HEK293 (cell line): ENCODE measurements around the gene GIT1.

ENCODE experiments used
- CTCF ChIA-PET: fragments of 350-600 bp; formaldehyde crosslinking; extraction: SDS; loops from one replicate; lab custom pipeline; 2021; ENCODE audit warnings: antibody characterized with exemption; lab: Yijun Ruan, JAX
- POLR2A ChIA-PET: fragments of 300-600 bp; formaldehyde crosslinking; extraction: SDS; loops from one replicate; lab custom pipeline; 2020; ENCODE audit warnings: antibody characterized with exemption, inconsistent platforms; lab: Yijun Ruan, JAX
- H3K27ac ChIP-seq: fragments of 200-500 bp; sonication (Bioruptor generic); 2 replicates; pipeline ENCODE4 v1.5.1; 2014; ENCODE audit warnings: low read depth, low read length, control low read depth, inconsistent platforms; ENCODE audit errors: extremely low read depth
- H3K36me3 ChIP-seq, 2 experiments: fragments of 200-500 bp in 1 of 2; sonication (Bioruptor generic) in 1 of 2; 1 replicate in 1 of 2; 2 replicates in 1 of 2; pipeline ENCODE4 v1.5.1; 2014 to 2017; ENCODE audit warnings: inconsistent platforms in 2 of 2, low read length in 2 of 2; ENCODE audit not compliant: control insufficient read depth in 2 of 2, insufficient read depth in 1 of 2
- H3K4me1 ChIP-seq: fragments of 200-500 bp; sonication (Bioruptor generic); 2 replicates; pipeline ENCODE4 v1.5.1; 2014; ENCODE audit warnings: mild to moderate bottlenecking, low read length, inconsistent platforms; ENCODE audit not compliant: control insufficient read depth, insufficient read depth
- H3K4me3 ChIP-seq: 2 replicates; pipeline ENCODE4 v1.5.1; 2011; ENCODE audit warnings: low read depth, mild to moderate bottlenecking, control low read depth, low read length, moderate library complexity
- H3K9me3 ChIP-seq: fragments of 200-500 bp; sonication (Bioruptor generic); 2 replicates; pipeline ENCODE4 v1.5.1; 2014; ENCODE audit warnings: low read depth, low read length, inconsistent platforms; ENCODE audit not compliant: control insufficient read depth, insufficient read depth
- FEZF1 ChIP-seq: fragments of 450-650 bp; formaldehyde crosslinking; IDR thresholded peaks from 2 replicates; pipeline ENCODE4 v1.5.1; 2016; ENCODE audit warnings: missing biosample characterization, missing genetic modification characterization
- HOXD13 ChIP-seq: sonication (generic); formaldehyde crosslinking; IDR thresholded peaks from 2 replicates; pipeline ENCODE4 v1.8.0; 2022; ENCODE audit warnings: missing genetic modification reagents, borderline replicate concordance
- IKZF3 ChIP-seq: fragments of 450-650 bp; IDR thresholded peaks from 2 replicates; pipeline ENCODE4 v1.5.0; 2018; ENCODE audit warnings: missing biosample characterization, mild to moderate bottlenecking, missing genetic modification characterization, moderate library complexity
- KLF7 ChIP-seq: fragments of 450-650 bp; formaldehyde crosslinking; IDR thresholded peaks from 2 replicates; pipeline ENCODE4 v1.5.1; 2016; ENCODE audit warnings: missing biosample characterization, missing genetic modification characterization, borderline replicate concordance
- KLF8 ChIP-seq: fragments of 450-650 bp; formaldehyde crosslinking; IDR thresholded peaks from 2 replicates; pipeline ENCODE4 v1.5.1; 2016; ENCODE audit warnings: missing biosample characterization, missing genetic modification characterization
- KLF9 ChIP-seq: fragments of 450-650 bp; formaldehyde crosslinking; IDR thresholded peaks from 2 replicates; pipeline ENCODE4 v1.5.1; 2016; ENCODE audit warnings: missing biosample characterization, missing genetic modification characterization, low read depth
- OVOL3 ChIP-seq: fragments of 450-650 bp; formaldehyde crosslinking; IDR thresholded peaks from 2 replicates; pipeline ENCODE4 v1.5.1; 2016; ENCODE audit warnings: missing biosample characterization, missing genetic modification characterization
- SP2 ChIP-seq: fragments of 450-650 bp; formaldehyde crosslinking; IDR thresholded peaks from 2 replicates; pipeline ENCODE4 v1.5.1; 2016; ENCODE audit warnings: missing biosample characterization, missing genetic modification characterization
- SP3 ChIP-seq: fragments of 450-650 bp; formaldehyde crosslinking; IDR thresholded peaks from 2 replicates; pipeline ENCODE4 v1.5.1; 2016; ENCODE audit warnings: missing biosample characterization, missing genetic modification characterization
- ZBTB1 ChIP-seq: fragments of 450-650 bp; formaldehyde crosslinking; IDR thresholded peaks from 2 replicates; pipeline ENCODE4 v1.5.1; 2016; ENCODE audit warnings: missing biosample characterization, missing genetic modification characterization
- ZBTB20 ChIP-seq: fragments of 450-650 bp; formaldehyde crosslinking; IDR thresholded peaks from 2 replicates; pipeline ENCODE4 v1.5.1; 2016; ENCODE audit warnings: missing biosample characterization, missing genetic modification characterization
- ZBTB8A ChIP-seq: fragments of 450-650 bp; formaldehyde crosslinking; IDR thresholded peaks from 2 replicates; pipeline ENCODE4 v1.5.1; 2016; ENCODE audit warnings: missing biosample characterization, missing genetic modification characterization
- ZFP69B ChIP-seq: fragments of 450-650 bp; formaldehyde crosslinking; IDR thresholded peaks from 2 replicates; pipeline ENCODE4 v1.5.1; 2016; ENCODE audit warnings: missing biosample characterization, missing genetic modification characterization
- ZIC2 ChIP-seq: fragments of 450-650 bp; formaldehyde crosslinking; IDR thresholded peaks from 2 replicates; pipeline ENCODE4 v1.5.1; 2016; ENCODE audit warnings: missing biosample characterization, missing genetic modification characterization
- ZNF146 ChIP-seq: fragments of 450-650 bp; formaldehyde crosslinking; IDR thresholded peaks from 2 replicates; pipeline ENCODE4 v1.5.1; 2016; ENCODE audit warnings: missing biosample characterization, missing genetic modification characterization
- ZNF324 ChIP-seq: fragments of 450-650 bp; formaldehyde crosslinking; IDR thresholded peaks from 2 replicates; pipeline ENCODE4 v1.5.1; 2016; ENCODE audit warnings: missing biosample characterization, missing genetic modification characterization
- ZNF335 ChIP-seq: fragments of 450-650 bp; formaldehyde crosslinking; conservative IDR thresholded peaks from 2 replicates; pipeline ENCODE4 v1.5.1; 2016; ENCODE audit warnings: missing biosample characterization, missing genetic modification characterization
- ZNF366 ChIP-seq: fragments of 450-650 bp; formaldehyde crosslinking; conservative IDR thresholded peaks from 2 replicates; pipeline ENCODE4 v1.5.1; 2016; ENCODE audit warnings: missing biosample characterization, missing genetic modification characterization
- ZNF391 ChIP-seq: fragments of 450-650 bp; formaldehyde crosslinking; IDR thresholded peaks from 2 replicates; pipeline ENCODE4 v1.5.1; 2016; ENCODE audit warnings: low read depth, missing biosample characterization, missing genetic modification characterization, borderline replicate concordance
- ZNF394 ChIP-seq: fragments of 450-650 bp; formaldehyde crosslinking; IDR thresholded peaks from 2 replicates; pipeline ENCODE4 v1.5.1; 2016; ENCODE audit warnings: missing biosample characterization, missing genetic modification characterization, mild to moderate bottlenecking, moderate library complexity, borderline replicate concordance
- ZNF521 ChIP-seq: fragments of 450-650 bp; formaldehyde crosslinking; IDR thresholded peaks from 2 replicates; pipeline ENCODE4 v1.5.1; 2017; ENCODE audit warnings: missing biosample characterization, mild to moderate bottlenecking, missing genetic modification characterization
- ZNF658 ChIP-seq: fragments of 450-650 bp; formaldehyde crosslinking; IDR thresholded peaks from 2 replicates; pipeline ENCODE4; 2016; ENCODE audit warnings: missing biosample characterization, missing genetic modification characterization
- ZNF660 ChIP-seq: fragments of 450-650 bp; IDR thresholded peaks from 2 replicates; pipeline ENCODE4 v1.5.1; 2018; ENCODE audit warnings: missing biosample characterization, mild to moderate bottlenecking, missing genetic modification characterization
- TF ChIP-seq, protein P1 (sequence below): fragments of 450-650 bp; formaldehyde crosslinking; IDR thresholded peaks from 2 replicates; pipeline ENCODE4 v1.5.1; 2016; ENCODE audit warnings: missing biosample characterization, missing genetic modification characterization
- TF ChIP-seq, protein P2 (sequence below): fragments of 450-650 bp; formaldehyde crosslinking; IDR thresholded peaks from 2 replicates; pipeline ENCODE4 v1.5.1; 2016; ENCODE audit warnings: missing biosample characterization, missing genetic modification characterization
- TF ChIP-seq, protein P3 (sequence below): sonication (generic); formaldehyde crosslinking; IDR thresholded peaks from 2 replicates; pipeline ENCODE4 v1.8.1; 2022; ENCODE audit warnings: mild to moderate bottlenecking, moderate library complexity, missing genetic modification reagents
- TF ChIP-seq, protein P4 (sequence below): fragments of 450-650 bp; formaldehyde crosslinking; IDR thresholded peaks from 2 replicates; pipeline ENCODE4 v1.5.1; 2016; ENCODE audit warnings: missing biosample characterization, missing genetic modification characterization
- TF ChIP-seq, protein P5 (sequence below): fragments of 450-650 bp; formaldehyde crosslinking; optimal IDR thresholded peaks from 2 replicates; pipeline ENCODE3; 2016; ENCODE audit warnings: missing biosample characterization, mild to moderate bottlenecking, missing genetic modification characterization

The GIT1 gene

DNA sequence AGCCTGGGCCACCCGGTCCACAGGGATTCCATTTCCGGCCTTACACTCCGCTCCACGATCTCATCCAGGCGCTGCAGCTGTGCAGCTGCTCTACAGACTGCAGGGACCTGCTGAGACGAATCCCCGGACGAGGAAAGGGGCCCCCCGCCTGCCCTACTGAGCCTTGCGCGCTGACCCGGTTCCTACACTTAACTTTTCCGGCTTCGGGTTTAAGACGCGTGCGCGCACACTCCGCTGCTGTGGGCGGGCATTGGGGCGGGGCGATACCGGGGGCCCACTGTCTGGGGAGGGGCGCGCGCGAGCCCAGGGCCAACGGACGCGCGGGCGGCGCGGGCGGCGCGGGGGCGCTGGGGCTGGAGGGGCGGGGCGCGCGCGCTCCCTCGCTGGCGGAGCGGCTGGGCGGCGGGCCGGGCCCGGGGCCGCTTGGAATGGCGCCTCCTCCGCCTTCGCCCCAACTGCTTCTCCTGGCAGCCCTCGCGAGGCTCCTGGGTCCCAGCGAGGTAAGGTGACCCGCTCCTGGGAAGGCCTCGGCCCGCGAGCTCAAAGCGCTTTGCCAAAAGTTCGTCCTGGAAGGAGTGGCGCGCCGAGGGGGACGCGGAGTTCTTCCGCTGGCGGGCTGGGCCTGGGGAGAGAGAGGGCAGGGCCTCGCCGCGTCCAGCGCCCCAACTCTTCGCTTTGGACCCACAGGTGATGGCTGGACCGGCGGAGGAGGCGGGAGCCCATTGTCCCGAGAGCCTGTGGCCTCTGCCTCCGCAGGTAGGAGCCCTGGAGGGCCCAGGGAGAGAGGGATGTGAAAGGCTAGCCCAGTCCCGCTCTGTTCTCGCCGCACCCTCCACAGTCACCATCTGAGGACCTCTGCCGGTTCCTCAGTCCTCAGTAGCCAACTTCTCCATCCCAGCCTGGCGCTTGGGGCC, 20.9 kb downstream of the GIT1 start, which contains the start of gene TP53I13:
Gene TP53I13, plus strand, starts transcription at position 371 of the 914 bp plus-strand sequence. Its CDS starts 58 bp downstream, at position 429.
- no peaks in the 10 kb centered on the region for H3K9me3 ChIP-seq
- peak within 1 kb of the TSS; percentile 96 for H3K27ac ChIP-seq
- ChIA-PET POLR2A (interaction anchor here (0.6 to 4.6 kb wide), 11 partner anchors 12 to 275 kb away, joined by 3 to 28 read pairs (median 4); partner anchors contain the start of genes ANKRD13B, GIT1, NUFIP2 and TAOK1), CTCF (interaction anchor here (0.6 to 4.9 kb wide), 9 partner anchors 12 to 768 kb away, joined by 3 to 31 read pairs (median 13); partner anchors contain the start of gene ANKRD13B)
- H3K4me3 ChIP-seq: peak within 1 kb of the TSS; percentile 78
- peaks cover 3 to 28% of the 10 kb centered on the region in 2 experiments for H3K36me3 ChIP-seq
- peaks cover 13% of the 10 kb centered on the region for H3K4me1 ChIP-seq
- peak; percentile 32; the same call in 1 of the 2 replicates for TF ChIP-seq ZNF146 (tag by site-specific recombination)
- TF ChIP-seq FEZF1 (tag by site-specific recombination): no peak
- 0 out of 2 replicates have a peak, but pooled peaks have one; percentile 46 for TF ChIP-seq ZNF391 (tag by site-specific recombination)
- TF ChIP-seq ZBTB20 (tag by site-specific recombination): peak; percentile 97
- TF ChIP-seq HOXD13: peak; percentile 28; the same call in 1 of the 2 replicates
- TF ChIP-seq ZNF521 (tag by site-specific recombination): no peak
- TF ChIP-seq ZNF658 (tag by site-specific recombination): no peak
- TF ChIP-seq, protein P1, sequence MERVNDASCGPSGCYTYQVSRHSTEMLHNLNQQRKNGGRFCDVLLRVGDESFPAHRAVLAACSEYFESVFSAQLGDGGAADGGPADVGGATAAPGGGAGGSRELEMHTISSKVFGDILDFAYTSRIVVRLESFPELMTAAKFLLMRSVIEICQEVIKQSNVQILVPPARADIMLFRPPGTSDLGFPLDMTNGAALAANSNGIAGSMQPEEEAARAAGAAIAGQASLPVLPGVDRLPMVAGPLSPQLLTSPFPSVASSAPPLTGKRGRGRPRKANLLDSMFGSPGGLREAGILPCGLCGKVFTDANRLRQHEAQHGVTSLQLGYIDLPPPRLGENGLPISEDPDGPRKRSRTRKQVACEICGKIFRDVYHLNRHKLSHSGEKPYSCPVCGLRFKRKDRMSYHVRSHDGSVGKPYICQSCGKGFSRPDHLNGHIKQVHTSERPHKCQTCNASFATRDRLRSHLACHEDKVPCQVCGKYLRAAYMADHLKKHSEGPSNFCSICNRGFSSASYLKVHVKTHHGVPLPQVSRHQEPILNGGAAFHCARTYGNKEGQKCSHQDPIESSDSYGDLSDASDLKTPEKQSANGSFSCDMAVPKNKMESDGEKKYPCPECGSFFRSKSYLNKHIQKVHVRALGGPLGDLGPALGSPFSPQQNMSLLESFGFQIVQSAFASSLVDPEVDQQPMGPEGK: peak; percentile 44
- peak; percentile 39; the same call in 1 of the 2 replicates for TF ChIP-seq KLF9 (tag by site-specific recombination)
- peak; percentile 50 for TF ChIP-seq ZBTB8A (tag by site-specific recombination)
- TF ChIP-seq, protein P2, sequence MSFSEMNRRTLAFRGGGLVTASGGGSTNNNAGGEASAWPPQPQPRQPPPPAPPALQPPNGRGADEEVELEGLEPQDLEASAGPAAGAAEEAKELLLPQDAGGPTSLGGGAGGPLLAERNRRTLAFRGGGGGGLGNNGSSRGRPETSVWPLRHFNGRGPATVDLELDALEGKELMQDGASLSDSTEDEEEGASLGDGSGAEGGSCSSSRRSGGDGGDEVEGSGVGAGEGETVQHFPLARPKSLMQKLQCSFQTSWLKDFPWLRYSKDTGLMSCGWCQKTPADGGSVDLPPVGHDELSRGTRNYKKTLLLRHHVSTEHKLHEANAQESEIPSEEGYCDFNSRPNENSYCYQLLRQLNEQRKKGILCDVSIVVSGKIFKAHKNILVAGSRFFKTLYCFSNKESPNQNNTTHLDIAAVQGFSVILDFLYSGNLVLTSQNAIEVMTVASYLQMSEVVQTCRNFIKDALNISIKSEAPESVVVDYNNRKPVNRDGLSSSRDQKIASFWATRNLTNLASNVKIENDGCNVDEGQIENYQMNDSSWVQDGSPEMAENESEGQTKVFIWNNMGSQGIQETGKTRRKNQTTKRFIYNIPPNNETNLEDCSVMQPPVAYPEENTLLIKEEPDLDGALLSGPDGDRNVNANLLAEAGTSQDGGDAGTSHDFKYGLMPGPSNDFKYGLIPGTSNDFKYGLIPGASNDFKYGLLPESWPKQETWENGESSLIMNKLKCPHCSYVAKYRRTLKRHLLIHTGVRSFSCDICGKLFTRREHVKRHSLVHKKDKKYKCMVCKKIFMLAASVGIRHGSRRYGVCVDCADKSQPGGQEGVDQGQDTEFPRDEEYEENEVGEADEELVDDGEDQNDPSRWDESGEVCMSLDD (tag by site-specific recombination): peak; percentile 28; the same call in 1 of the 2 replicates
- TF ChIP-seq ZBTB1 (tag by site-specific recombination): no peak
- TF ChIP-seq, protein P3, sequence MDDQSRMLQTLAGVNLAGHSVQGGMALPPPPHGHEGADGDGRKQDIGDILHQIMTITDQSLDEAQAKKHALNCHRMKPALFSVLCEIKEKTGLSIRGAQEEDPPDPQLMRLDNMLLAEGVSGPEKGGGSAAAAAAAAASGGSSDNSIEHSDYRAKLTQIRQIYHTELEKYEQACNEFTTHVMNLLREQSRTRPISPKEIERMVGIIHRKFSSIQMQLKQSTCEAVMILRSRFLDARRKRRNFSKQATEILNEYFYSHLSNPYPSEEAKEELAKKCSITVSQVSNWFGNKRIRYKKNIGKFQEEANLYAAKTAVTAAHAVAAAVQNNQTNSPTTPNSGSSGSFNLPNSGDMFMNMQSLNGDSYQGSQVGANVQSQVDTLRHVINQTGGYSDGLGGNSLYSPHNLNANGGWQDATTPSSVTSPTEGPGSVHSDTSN (CRISPR knock-in tag): 0 out of 2 replicates have a peak, but pooled peaks have one; percentile 18
- peak; percentile 63 for TF ChIP-seq OVOL3
- peak; percentile 66; the same call in 1 of the 2 replicates for TF ChIP-seq ZNF394 (tag by site-specific recombination)
- TF ChIP-seq, protein P4, sequence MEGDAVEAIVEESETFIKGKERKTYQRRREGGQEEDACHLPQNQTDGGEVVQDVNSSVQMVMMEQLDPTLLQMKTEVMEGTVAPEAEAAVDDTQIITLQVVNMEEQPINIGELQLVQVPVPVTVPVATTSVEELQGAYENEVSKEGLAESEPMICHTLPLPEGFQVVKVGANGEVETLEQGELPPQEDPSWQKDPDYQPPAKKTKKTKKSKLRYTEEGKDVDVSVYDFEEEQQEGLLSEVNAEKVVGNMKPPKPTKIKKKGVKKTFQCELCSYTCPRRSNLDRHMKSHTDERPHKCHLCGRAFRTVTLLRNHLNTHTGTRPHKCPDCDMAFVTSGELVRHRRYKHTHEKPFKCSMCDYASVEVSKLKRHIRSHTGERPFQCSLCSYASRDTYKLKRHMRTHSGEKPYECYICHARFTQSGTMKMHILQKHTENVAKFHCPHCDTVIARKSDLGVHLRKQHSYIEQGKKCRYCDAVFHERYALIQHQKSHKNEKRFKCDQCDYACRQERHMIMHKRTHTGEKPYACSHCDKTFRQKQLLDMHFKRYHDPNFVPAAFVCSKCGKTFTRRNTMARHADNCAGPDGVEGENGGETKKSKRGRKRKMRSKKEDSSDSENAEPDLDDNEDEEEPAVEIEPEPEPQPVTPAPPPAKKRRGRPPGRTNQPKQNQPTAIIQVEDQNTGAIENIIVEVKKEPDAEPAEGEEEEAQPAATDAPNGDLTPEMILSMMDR: peak; percentile 75
- TF ChIP-seq IKZF3 (tag by site-specific recombination): peak; percentile 51; the same call in 1 of the 2 replicates
- TF ChIP-seq, protein P5, sequence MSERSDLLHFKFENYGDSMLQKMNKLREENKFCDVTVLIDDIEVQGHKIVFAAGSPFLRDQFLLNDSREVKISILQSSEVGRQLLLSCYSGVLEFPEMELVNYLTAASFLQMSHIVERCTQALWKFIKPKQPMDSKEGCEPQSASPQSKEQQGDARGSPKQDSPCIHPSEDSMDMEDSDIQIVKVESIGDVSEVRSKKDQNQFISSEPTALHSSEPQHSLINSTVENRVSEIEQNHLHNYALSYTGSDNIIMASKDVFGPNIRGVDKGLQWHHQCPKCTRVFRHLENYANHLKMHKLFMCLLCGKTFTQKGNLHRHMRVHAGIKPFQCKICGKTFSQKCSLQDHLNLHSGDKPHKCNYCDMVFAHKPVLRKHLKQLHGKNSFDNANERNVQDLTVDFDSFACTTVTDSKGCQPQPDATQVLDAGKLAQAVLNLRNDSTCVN (tag by site-specific recombination): peak; percentile 72
- TF ChIP-seq ZNF660 (tag by site-specific recombination): peak; percentile 10; the same call in 1 of the 2 replicates
- peak; percentile 53 for TF ChIP-seq SP3 (tag by site-specific recombination)
- peak; percentile 54 for TF ChIP-seq KLF8 (tag by site-specific recombination)
- peak; percentile 72; the same call in 1 of the 2 replicates for TF ChIP-seq ZNF335 (tag by site-specific recombination)
- 0 out of 2 replicates have a peak, but pooled peaks have one; percentile 39 for TF ChIP-seq ZNF324 (tag by site-specific recombination)
- TF ChIP-seq ZNF366: peak; percentile 75
- no peak for TF ChIP-seq ZIC2
- TF ChIP-seq KLF7 (tag by site-specific recombination): 0 out of 2 replicates have a peak, but pooled peaks have one; percentile 35
- peak; percentile 10; the same call in 1 of the 2 replicates for TF ChIP-seq SP2
- TF ChIP-seq ZFP69B (tag by site-specific recombination): peak; percentile 75
